ACC112 (cell line): Measurements from ENCODE around the gene ANKRD13D.

ENCODE experiments used
- H2AFZ ChIP-seq: fragments of 200-600 bp; sonication (generic); one replicate; pipeline ENCODE4 v1.6.0; 2017; ENCODE audit warnings: antibody characterized with exemption, low read length; ENCODE audit not compliant: unreplicated experiment
- H3K27ac ChIP-seq: fragments of 200-600 bp; sonication (generic); 2 replicates; pipeline ENCODE4 v1.5.1; 2014; ENCODE audit warnings: low read depth, mild to moderate bottlenecking, antibody characterized with exemption, low read length, moderate library complexity
- H3K27me3 ChIP-seq: fragments of 200-600 bp; sonication (generic); 2 replicates; pipeline ENCODE4 v1.6.1; 2014; ENCODE audit warnings: mild to moderate bottlenecking, antibody characterized with exemption, low read length, moderate library complexity, mixed read lengths; ENCODE audit not compliant: insufficient read depth
- H3K36me3 ChIP-seq: fragments of 200-600 bp; sonication (generic); 2 replicates; pipeline ENCODE4 v1.6.1; 2016; ENCODE audit warnings: mild to moderate bottlenecking, antibody characterized with exemption, low read length, moderate library complexity, mixed read lengths; ENCODE audit not compliant: insufficient read depth
- H3K4me1 ChIP-seq: fragments of 200-600 bp; sonication (generic); one replicate; pipeline ENCODE4 v1.6.1; 2016; ENCODE audit warnings: low read length, mixed read lengths; ENCODE audit not compliant: insufficient read depth, unreplicated experiment, control insufficient read depth
- H3K4me3 ChIP-seq: fragments of 200-600 bp; sonication (generic); 2 replicates; pipeline ENCODE4 v1.5.1; 2014; ENCODE audit warnings: mild to moderate bottlenecking, low read depth, low read length
- H3K79me2 ChIP-seq: fragments of 200-600 bp; sonication (generic); one replicate; pipeline ENCODE4 v1.6.0; 2016; ENCODE audit warnings: low read length; ENCODE audit not compliant: control insufficient read depth, unreplicated experiment, insufficient read depth

ANKRD13D gene

GRCh38 chr11:67307545-67308001 is 18.5 kb downstream of the ANKRD13D start:
- no peaks in the 10 kb centered on the region for H3K27me3 ChIP-seq
- H3K4me1 ChIP-seq = peaks cover 4% of the 10 kb centered on the region
- H3K4me3 ChIP-seq = no peak overlapping the region
- H2AFZ ChIP-seq = no peak overlapping the region
- H3K36me3 ChIP-seq = no peaks in the 10 kb centered on the region
- H3K27ac ChIP-seq = no peak overlapping the region
- no peaks in the 10 kb centered on the region for H3K79me2 ChIP-seq

- no peak overlapping the region for H3K27ac ChIP-seq
- H3K4me1 ChIP-seq = no peaks in the 10 kb centered on the region
- no peaks in the 10 kb centered on the region for H3K27me3 ChIP-seq
- no peak overlapping the region for H3K4me3 ChIP-seq
- no peaks in the 10 kb centered on the region for H3K79me2 ChIP-seq
- H3K36me3 ChIP-seq = no peaks in the 10 kb centered on the region
- H2AFZ ChIP-seq = no peak overlapping the region
These were observed 19.1 kb downstream of the ANKRD13D start for GRCh38 chr11:67308031-67308866.

GRCh38 chr11:67309166-67309565 is 20.1 kb downstream of the ANKRD13D start:
- Histone ChIP-seq H3K4me3 (no peak overlapping the region), H3K27me3 (no peaks in the 10 kb centered on the region), H3K27ac (no peak overlapping the region), H2AFZ (no peak overlapping the region), H3K36me3 (no peaks in the 10 kb centered on the region), H3K4me1 (no peaks in the 10 kb centered on the region), H3K79me2 (no peaks in the 10 kb centered on the region)

- Histone ChIP-seq H3K27ac (no peak overlapping the region), H2AFZ (no peak overlapping the region), H3K27me3 (no peaks in the 10 kb centered on the region), H3K4me3 (no peak overlapping the region), H3K36me3 (no peaks in the 10 kb centered on the region), H3K79me2 (no peaks in the 10 kb centered on the region), H3K4me1 (no peaks in the 10 kb centered on the region)
These were observed 20.6 kb downstream of the ANKRD13D start for GRCh38 chr11:67309661-67310061.

GRCh38 chr11:67310246-67311050 is 21.3 kb downstream of the ANKRD13D start:
- H3K4me1 ChIP-seq = no peaks in the 10 kb centered on the region

GRCh38 chr11:67311051-67311555 is 22.0 kb downstream of the ANKRD13D start:
- no peaks in the 10 kb centered on the region for H3K4me1 ChIP-seq
- H2AFZ ChIP-seq = no peak overlapping the region
- H3K27me3 ChIP-seq = no peaks in the 10 kb centered on the region
- H3K27ac ChIP-seq = no peak overlapping the region
- H3K4me3 ChIP-seq = no peak overlapping the region
- H3K79me2 ChIP-seq = no peaks in the 10 kb centered on the region
- no peaks in the 10 kb centered on the region for H3K36me3 ChIP-seq

More at GRCh38 chr11:67310246-67311050, 21.3 kb downstream of the ANKRD13D start:
- H3K36me3 ChIP-seq = no peaks in the 10 kb centered on the region
- H3K27ac ChIP-seq = no peak overlapping the region
- H3K79me2 ChIP-seq = no peaks in the 10 kb centered on the region
- H3K4me3 ChIP-seq = no peak overlapping the region
- H2AFZ ChIP-seq = no peak overlapping the region
- H3K27me3 ChIP-seq = no peaks in the 10 kb centered on the region

GRCh38 chr11:67311556-67312082 is 22.5 kb downstream of the ANKRD13D start:
- no peaks in the 10 kb centered on the region for H3K36me3 ChIP-seq
- H3K4me1 ChIP-seq = no peaks in the 10 kb centered on the region
- H3K27ac ChIP-seq = no peak overlapping the region
- no peaks in the 10 kb centered on the region for H3K79me2 ChIP-seq
- no peak overlapping the region for H2AFZ ChIP-seq
- no peak overlapping the region for H3K4me3 ChIP-seq
- no peaks in the 10 kb centered on the region for H3K27me3 ChIP-seq

GRCh38 chr11:67312187-67313021 is 23.3 kb downstream of the ANKRD13D start:
- Histone ChIP-seq H3K4me1 (no peaks in the 10 kb centered on the region), H3K79me2 (no peaks in the 10 kb centered on the region), H2AFZ (no peak overlapping the region), H3K4me3 (no peak overlapping the region), H3K27me3 (no peaks in the 10 kb centered on the region), H3K27ac (no peak overlapping the region), H3K36me3 (no peaks in the 10 kb centered on the region)

GRCh38 chr11:67313125-67313890 is 24.2 kb downstream of the ANKRD13D start:
- Histone ChIP-seq H2AFZ (no peak overlapping the region), H3K36me3 (no peaks in the 10 kb centered on the region), H3K27ac (no peak overlapping the region), H3K4me3 (no peak overlapping the region), H3K79me2 (no peaks in the 10 kb centered on the region), H3K27me3 (no peaks in the 10 kb centered on the region), H3K4me1 (no peaks in the 10 kb centered on the region)
